Measurements from ENCODE around the gene CACNA2D2. TPM values are rescaled to one million over a fixed set of nuclear protein-coding genes. Genes with fewer than 3 reads are reported as not detected.

CACNA2D2 gene
- total and polyA plus RNA-seq, 4 donors: 28.2 to 111 (median 69.1) TPM

DNA sequence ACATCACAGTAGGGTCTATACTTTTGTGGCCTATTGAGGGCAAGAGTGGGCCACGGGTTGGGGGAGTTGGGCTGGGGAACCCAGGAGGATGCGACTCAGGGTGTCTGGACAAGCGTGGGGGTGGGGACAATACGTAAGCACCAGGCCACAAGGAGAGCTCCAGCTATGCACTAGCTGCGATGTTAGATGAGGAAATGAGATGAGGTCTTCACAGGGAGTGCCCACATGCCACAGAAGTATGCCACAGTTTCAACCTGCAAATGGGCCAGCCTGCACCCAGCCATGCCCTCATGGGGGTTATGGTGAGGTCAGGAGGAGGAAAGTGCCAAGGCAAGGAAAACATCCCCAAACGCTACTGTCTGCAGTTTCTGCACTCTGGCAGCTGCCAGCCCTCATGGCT lies 30.5 kb downstream of the CACNA2D2 start:
- H3K4me1 ChIP-seq (ENCODE audit: control insufficient read depth in 5 of 5, insufficient read depth in 5 of 5, low read length in 5 of 5): peaks cover 0 to 8% (median 2%) of the 10 kb centered on the region in 5 donors
- H3K36me3 ChIP-seq (ENCODE audit: control insufficient read depth in 4 of 4, insufficient read depth in 4 of 4, low read length in 4 of 4): peaks cover 0 to 2% (median 0%) of the 10 kb centered on the region in 4 donors
- H3K9me3 ChIP-seq (ENCODE audit: control insufficient read depth in 4 of 4, insufficient read depth in 3 of 4, low read length in 3 of 4): no peaks in the 10 kb centered on the region
- no peak for DNase-seq
- ATAC-seq (ENCODE audit: insufficient read depth, low FRiP score): no peak
- TF ChIP-seq, protein P1, sequence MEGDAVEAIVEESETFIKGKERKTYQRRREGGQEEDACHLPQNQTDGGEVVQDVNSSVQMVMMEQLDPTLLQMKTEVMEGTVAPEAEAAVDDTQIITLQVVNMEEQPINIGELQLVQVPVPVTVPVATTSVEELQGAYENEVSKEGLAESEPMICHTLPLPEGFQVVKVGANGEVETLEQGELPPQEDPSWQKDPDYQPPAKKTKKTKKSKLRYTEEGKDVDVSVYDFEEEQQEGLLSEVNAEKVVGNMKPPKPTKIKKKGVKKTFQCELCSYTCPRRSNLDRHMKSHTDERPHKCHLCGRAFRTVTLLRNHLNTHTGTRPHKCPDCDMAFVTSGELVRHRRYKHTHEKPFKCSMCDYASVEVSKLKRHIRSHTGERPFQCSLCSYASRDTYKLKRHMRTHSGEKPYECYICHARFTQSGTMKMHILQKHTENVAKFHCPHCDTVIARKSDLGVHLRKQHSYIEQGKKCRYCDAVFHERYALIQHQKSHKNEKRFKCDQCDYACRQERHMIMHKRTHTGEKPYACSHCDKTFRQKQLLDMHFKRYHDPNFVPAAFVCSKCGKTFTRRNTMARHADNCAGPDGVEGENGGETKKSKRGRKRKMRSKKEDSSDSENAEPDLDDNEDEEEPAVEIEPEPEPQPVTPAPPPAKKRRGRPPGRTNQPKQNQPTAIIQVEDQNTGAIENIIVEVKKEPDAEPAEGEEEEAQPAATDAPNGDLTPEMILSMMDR (IDR thresholded peaks at IDR 0.05; ENCODE audit: control extremely low read depth, extremely low read depth): no peak
- H3K27me3 ChIP-seq (ENCODE audit: control insufficient read depth in 3 of 3, insufficient read depth in 3 of 3, low read length in 2 of 3): no peaks in the 10 kb centered on the region
- H3K9ac ChIP-seq (ENCODE audit: insufficient read depth in 1 of 2, low read length in 2 of 2): no peak overlapping the region
- H3K27ac ChIP-seq (ENCODE audit: low read depth in 1 of 2, low read length in 1 of 2): no peak overlapping the region
- WGBS, 2 donors: 75 to 81% methylated on average over 6 of the region's 6 CpGs
- H3K4me3 ChIP-seq: no peak overlapping the region

DNA sequence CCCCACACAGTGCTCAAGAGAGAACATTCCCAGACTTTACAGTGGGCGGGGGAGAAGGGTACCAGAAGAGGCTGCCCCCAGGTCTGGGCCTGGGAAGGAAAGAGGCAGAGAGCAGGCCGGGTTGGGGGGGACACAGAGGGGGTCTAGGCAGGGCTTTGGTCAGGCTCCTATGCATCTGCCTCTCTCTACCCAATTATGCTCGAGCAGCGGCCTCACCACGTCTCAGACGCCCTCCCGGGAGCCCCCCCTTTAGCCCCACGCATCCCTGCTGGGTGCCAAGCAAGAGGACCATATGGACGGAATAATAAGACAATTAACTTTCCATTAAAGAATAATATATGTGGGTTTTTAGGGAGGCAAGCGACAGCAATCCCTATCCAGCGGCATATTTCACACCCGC lies 32.8 kb downstream of the CACNA2D2 start:
- peaks cover 0 to 2% (median 0%) of the 10 kb centered on the region in 4 donors for H3K36me3 ChIP-seq (ENCODE audit: control insufficient read depth in 4 of 4, insufficient read depth in 4 of 4, low read length in 4 of 4)
- ATAC-seq (ENCODE audit: insufficient read depth, low FRiP score) (no peak), DNase-seq (peak in 2 of 3 donors; percentile 23 to 35)
- H3K27ac ChIP-seq (ENCODE audit: low read depth in 1 of 2, low read length in 1 of 2): no peak overlapping the region
- H3K27me3 ChIP-seq (ENCODE audit: control insufficient read depth in 3 of 3, insufficient read depth in 3 of 3, low read length in 2 of 3): no peaks in the 10 kb centered on the region
- TF ChIP-seq, protein P1 (IDR thresholded peaks at IDR 0.05; ENCODE audit: control extremely low read depth, extremely low read depth): no peak
- peaks cover 0 to 8% (median 2%) of the 10 kb centered on the region in 5 donors for H3K4me1 ChIP-seq (ENCODE audit: control insufficient read depth in 5 of 5, insufficient read depth in 5 of 5, low read length in 5 of 5)
- H3K9ac ChIP-seq (ENCODE audit: insufficient read depth in 1 of 2, low read length in 2 of 2): no peak overlapping the region
- WGBS, 2 donors: 91 to 93% methylated on average over 12 of the region's 12 CpGs
- H3K4me3 ChIP-seq: no peak overlapping the region
- H3K9me3 ChIP-seq (ENCODE audit: control insufficient read depth in 4 of 4, insufficient read depth in 3 of 4, low read length in 3 of 4): no peaks in the 10 kb centered on the region

- Histone ChIP-seq H3K4me1 (ENCODE audit: control insufficient read depth in 5 of 5, insufficient read depth in 5 of 5, low read length in 5 of 5) (no peaks in the 10 kb centered on the region), H3K27me3 (ENCODE audit: control insufficient read depth in 3 of 3, insufficient read depth in 3 of 3, low read length in 2 of 3) (no peaks in the 10 kb centered on the region), H3K4me3 (no peak overlapping the region), H3K27ac (ENCODE audit: low read depth in 1 of 2, low read length in 1 of 2) (no peak overlapping the region), H3K36me3 (ENCODE audit: control insufficient read depth in 4 of 4, insufficient read depth in 4 of 4, low read length in 4 of 4) (no peaks in the 10 kb centered on the region), H3K9ac (ENCODE audit: insufficient read depth in 1 of 2, low read length in 2 of 2) (no peak overlapping the region), H3K9me3 (ENCODE audit: control insufficient read depth in 4 of 4, insufficient read depth in 3 of 4, low read length in 3 of 4) (no peaks in the 10 kb centered on the region)
- 89 to 91% methylated on average over 10 of the region's 10 CpGs for WGBS, 2 donors
- TF ChIP-seq, protein P1 (IDR thresholded peaks at IDR 0.05; ENCODE audit: control extremely low read depth, extremely low read depth): no peak
- DNase-seq: no peak
- no peak for ATAC-seq (ENCODE audit: insufficient read depth, low FRiP score)
Measured at GRCh38 chr3:50467919-50468318, 35.5 kb downstream of the CACNA2D2 start.

DNA sequence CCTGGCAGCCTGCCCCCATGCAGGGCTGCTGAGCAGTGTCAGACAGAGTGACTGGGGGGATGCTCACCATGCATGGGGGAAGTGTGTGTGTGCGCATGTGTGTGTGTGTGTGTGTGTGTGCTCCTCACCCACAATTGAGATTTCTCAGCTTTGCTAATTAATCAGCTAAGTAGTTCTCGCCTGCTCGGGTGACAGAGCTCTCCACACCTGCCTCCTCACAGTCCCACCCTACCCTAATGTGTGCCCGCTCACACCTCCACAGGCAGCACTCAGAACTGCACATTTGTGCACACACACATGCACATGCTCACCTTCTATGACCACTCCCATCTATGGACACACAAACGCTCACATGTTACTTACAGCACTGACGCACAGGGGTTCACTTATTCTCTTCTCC lies 37.3 kb downstream of the CACNA2D2 start:
- DNase-seq: no peak
- TF ChIP-seq, protein P1 (IDR thresholded peaks at IDR 0.05; ENCODE audit: control extremely low read depth, extremely low read depth): no peak

More for the DNA sequence above, 37.3 kb downstream of the CACNA2D2 start:
- Histone ChIP-seq H3K9me3 (ENCODE audit: control insufficient read depth in 4 of 4, insufficient read depth in 3 of 4, low read length in 3 of 4) (no peaks in the 10 kb centered on the region), H3K27me3 (ENCODE audit: control insufficient read depth in 3 of 3, insufficient read depth in 3 of 3, low read length in 2 of 3) (no peaks in the 10 kb centered on the region), H3K27ac (ENCODE audit: low read depth in 1 of 2, low read length in 1 of 2) (no peak overlapping the region), H3K4me3 (no peak overlapping the region), H3K36me3 (ENCODE audit: control insufficient read depth in 4 of 4, insufficient read depth in 4 of 4, low read length in 4 of 4) (no peaks in the 10 kb centered on the region), H3K9ac (ENCODE audit: insufficient read depth in 1 of 2, low read length in 2 of 2) (no peak overlapping the region), H3K4me1 (ENCODE audit: control insufficient read depth in 5 of 5, insufficient read depth in 5 of 5, low read length in 5 of 5) (no peaks in the 10 kb centered on the region)
- 89 to 94% methylated on average over 6 of the region's 6 CpGs for WGBS, 2 donors
- ATAC-seq (ENCODE audit: insufficient read depth, low FRiP score): no peak

Measured in lung (tissue), 12 donors.